Fibroblast of pulmonary artery (primary cell): ENCODE results near the gene TSHR.

Experiments
- DNase-seq: peaks from one replicate; pipeline ENCODE4 v3.0.0-alpha.2; 2010; ENCODE audit warnings: low read depth
- H3K4me3 ChIP-seq: replicated peaks from 2 replicates; pipeline ENCODE4 v1.5.1; 2011; ENCODE audit warnings: low read depth, mild to moderate bottlenecking, control low read depth, low read length, moderate library complexity
- CTCF ChIP-seq: IDR thresholded peaks from 2 replicates; pipeline ENCODE4 v1.5.1; 2011; ENCODE audit warnings: mild to moderate bottlenecking, control low read depth, low read length, inconsistent platforms; ENCODE audit errors: missing control alignments

Gene TSHR

GRCh38 chr14:81138429-81138828 lies 183.0 kb downstream of the TSHR start:
- DNase-seq: no peak
- no peak for TF ChIP-seq CTCF
- no peak overlapping the region for H3K4me3 ChIP-seq

DNA sequence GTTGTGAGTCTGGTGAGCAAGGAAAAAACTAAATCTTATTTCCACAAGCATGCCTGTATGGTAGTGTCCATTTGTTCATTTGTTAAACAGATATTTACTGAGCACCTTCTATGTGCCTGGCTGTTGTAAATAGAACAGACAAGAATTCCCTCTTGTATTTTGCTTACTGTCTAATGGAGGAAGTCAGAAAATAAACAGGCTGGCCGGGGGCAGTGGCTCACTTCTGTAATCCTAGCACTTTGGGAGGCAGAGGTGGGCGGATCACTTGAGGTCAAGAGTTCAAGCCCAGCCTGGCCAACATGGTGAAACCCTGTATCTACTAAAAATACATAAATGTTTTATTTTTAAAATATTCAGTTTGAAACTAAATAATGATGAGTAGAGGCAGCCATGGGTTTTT lies 186.0 kb downstream of the TSHR start:
- TF ChIP-seq CTCF: no peak
- H3K4me3 ChIP-seq: no peak overlapping the region
- no peak for DNase-seq

DNA sequence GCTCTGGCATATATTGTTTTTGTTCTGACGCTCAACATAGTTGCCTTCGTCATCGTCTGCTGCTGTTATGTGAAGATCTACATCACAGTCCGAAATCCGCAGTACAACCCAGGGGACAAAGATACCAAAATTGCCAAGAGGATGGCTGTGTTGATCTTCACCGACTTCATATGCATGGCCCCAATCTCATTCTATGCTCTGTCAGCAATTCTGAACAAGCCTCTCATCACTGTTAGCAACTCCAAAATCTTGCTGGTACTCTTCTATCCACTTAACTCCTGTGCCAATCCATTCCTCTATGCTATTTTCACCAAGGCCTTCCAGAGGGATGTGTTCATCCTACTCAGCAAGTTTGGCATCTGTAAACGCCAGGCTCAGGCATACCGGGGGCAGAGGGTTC lies 188.4 kb downstream of the TSHR start:
- DNase-seq: no peak
- H3K4me3 ChIP-seq: no peak overlapping the region
- TF ChIP-seq CTCF: no peak

DNA sequence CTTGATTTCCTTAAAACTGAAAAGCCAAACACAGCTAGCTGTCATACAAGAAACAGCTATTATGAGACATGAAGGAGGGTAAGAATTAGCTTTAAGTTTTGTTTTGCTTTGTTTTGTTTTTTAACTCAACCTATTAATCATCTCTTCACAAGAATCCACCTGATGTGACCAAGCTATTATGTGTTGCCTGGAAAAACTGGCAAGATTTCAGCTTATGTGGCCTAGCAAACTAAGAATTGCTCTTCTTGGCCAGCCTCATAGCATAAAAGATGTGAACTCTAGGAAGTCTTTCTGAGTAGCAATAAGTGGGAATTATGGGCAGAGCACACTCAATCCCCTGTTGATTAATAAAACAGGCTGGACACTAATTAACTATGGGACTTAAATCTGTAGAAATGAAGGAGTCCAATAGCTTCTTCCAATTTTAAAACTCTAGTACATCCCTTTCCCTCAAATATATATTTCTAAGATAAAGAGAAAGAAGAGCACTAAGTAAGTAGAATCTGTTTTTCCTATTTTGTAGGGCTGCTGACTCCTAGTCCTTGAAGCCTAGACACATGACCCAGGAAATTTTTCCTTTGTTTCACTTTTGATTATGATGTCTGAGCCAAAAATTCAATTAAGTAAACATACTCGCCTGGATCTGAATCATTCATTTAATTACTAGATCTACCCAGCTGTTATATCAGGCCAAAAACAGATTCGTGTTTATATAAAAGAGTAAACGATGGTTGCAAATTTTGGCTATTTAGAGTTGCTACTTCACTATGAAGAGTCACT lies 189.6 kb downstream of the TSHR start:
- TF ChIP-seq CTCF: no peak
- DNase-seq: no peak
- no peak overlapping the region for H3K4me3 ChIP-seq

- no peak for TF ChIP-seq CTCF
- DNase-seq: no peak
- no peak overlapping the region for H3K4me3 ChIP-seq
These were observed 191.9 kb downstream of the TSHR start for GRCh38 chr14:81147140-81147897.

GRCh38 chr14:81148635-81149034 lies 193.2 kb downstream of the TSHR start:
- no peak for DNase-seq
- TF ChIP-seq CTCF: no peak
- no peak overlapping the region for H3K4me3 ChIP-seq
